K562 (cell line): ENCODE data around the gene DTL. TPM values are rescaled to one million over a fixed set of nuclear protein-coding genes. Genes with fewer than 3 reads are reported as not detected.

Source experiments
- ATAC-seq: fragments of 200-7000 bp; cut with Tn5 transposase; 3 replicates; pipeline ENCODE4 v1.9.1; 2020; ENCODE audit warnings: moderate library complexity
- BruUV-seq: library from RNA; stranded (reverse); fragments of 400-500 nt; replicated peaks from 2 replicates; lab custom pipeline; 2021; lab: Mats Ljungman, UMichigan
- CTCF ChIA-PET: fragments of 300-600 bp; formaldehyde crosslinking; extraction: SDS; loops from one replicate; lab custom pipeline; 2021; ENCODE audit warnings: low intra/inter-chr PET ratio; lab: Yijun Ruan, JAX
- POLR2A ChIA-PET: fragments of 300-600, 350-650 bp; sonication (Branson Sonifier 250); formaldehyde crosslinking; extraction: SDS; loops from one replicate; lab custom pipeline; 2021; ENCODE audit warnings: antibody characterized with exemption, inconsistent platforms; lab: Yijun Ruan, JAX
- DNase-seq, 4 experiments: peaks; one replicate each; pipeline versions ENCODE4 v3.0.0 to v3.0.0-alpha.2; 2011 to 2018; ENCODE audit warnings: low spot score in 3 of 4, mixed read lengths in 3 of 4; ENCODE audit errors: extremely low read depth in 1 of 4
- FAIRE-seq: peaks from 2 replicates; lab custom pipeline; 2011; peaks lifted over from hg19 to GRCh38; lab: Jason Lieb, UNC
- H2AFZ ChIP-seq: 2 replicates; pipeline ENCODE4 v1.6.0; 2011; ENCODE audit warnings: low read depth, low read length, control low read depth, inconsistent platforms
- H3K27ac ChIP-seq: fragments of 200-600 bp; 3 replicates; pipeline ENCODE4 v1.8.0; 2011; ENCODE audit warnings: low read depth, mild to moderate bottlenecking, control low read depth, inconsistent platforms, low read length, moderate library complexity, mixed read lengths; ENCODE audit errors: extremely low read depth
- H3K27me3 ChIP-seq, 2 experiments: fragments of 300-600 bp in 1 of 2; 2 replicates in 1 of 2; 3 replicates in 1 of 2; pipeline versions ENCODE4 v1.6.0 to v1.8.0; 2011; ENCODE audit warnings: inconsistent platforms in 2 of 2, low read length in 2 of 2, mild to moderate bottlenecking in 1 of 2, mixed read lengths in 1 of 2, moderate library complexity in 1 of 2; ENCODE audit not compliant: control insufficient read depth in 2 of 2, insufficient read depth in 2 of 2
- H3K36me3 ChIP-seq: fragments of 300-600 bp; 3 replicates; pipeline ENCODE4 v1.8.0; 2011; ENCODE audit warnings: mild to moderate bottlenecking, low read length, inconsistent platforms; ENCODE audit not compliant: control insufficient read depth, insufficient read depth
- H3K4me1 ChIP-seq, 2 experiments: fragments of 200-600 bp in 1 of 2; replicated peaks in 1 of 2; 2 replicates in 1 of 2; 3 replicates in 1 of 2; pipeline versions ENCODE4 v1.5.1 to v1.8.0; 2011; ENCODE audit warnings: inconsistent platforms in 2 of 2, low read length in 2 of 2, mild to moderate bottlenecking in 1 of 2, mixed read lengths in 1 of 2, moderate library complexity in 1 of 2; ENCODE audit not compliant: control insufficient read depth in 2 of 2, insufficient read depth in 2 of 2
- H3K4me2 ChIP-seq: 2 replicates; pipeline ENCODE4 v1.6.1; 2011; ENCODE audit warnings: low read length, control low read depth, inconsistent platforms, mixed read lengths; ENCODE audit not compliant: insufficient read depth
- H3K4me3 ChIP-seq: fragments of 200-600 bp; sonication (generic), shearing (Covaris generic); 2 replicates; pipeline ENCODE4 v1.5.1; 2016; ENCODE audit warnings: control low read depth, inconsistent platforms
- H3K79me2 ChIP-seq: fragments of 200-600 bp; 3 replicates; pipeline ENCODE4 v1.8.0; 2011; ENCODE audit warnings: low read length, inconsistent platforms; ENCODE audit not compliant: control insufficient read depth, insufficient read depth
- H3K9ac ChIP-seq, 2 experiments: 2 replicates each; pipeline versions ENCODE4 v1.6.0 to v1.6.1; 2011; ENCODE audit warnings: low read depth in 2 of 2, low read length in 2 of 2, control low read depth in 1 of 2, inconsistent platforms in 1 of 2, mild to moderate bottlenecking in 1 of 2, mixed read lengths in 1 of 2; ENCODE audit not compliant: insufficient read depth in 1 of 2
- H3K9me1 ChIP-seq: one replicate; pipeline ENCODE4 v1.6.0; 2011; ENCODE audit warnings: inconsistent platforms, mild to moderate bottlenecking, low read length, moderate library complexity; ENCODE audit not compliant: control insufficient read depth, insufficient read depth
- H3K9me3 ChIP-seq: replicated peaks from 2 replicates; pipeline ENCODE4 v1.5.1; 2011; ENCODE audit warnings: low read depth, low read length, inconsistent platforms; ENCODE audit not compliant: control insufficient read depth, insufficient read depth
- H4K20me1 ChIP-seq: replicated peaks from 2 replicates; pipeline ENCODE4 v1.6.1; 2011; ENCODE audit warnings: low read length, inconsistent platforms, mixed read lengths; ENCODE audit not compliant: control insufficient read depth, insufficient read depth
- CHD7 ChIP-seq: fragments of 200-600 bp; sonication (generic); IDR thresholded peaks from one replicate; pipeline ENCODE4 v1.6.1; 2012; ENCODE audit warnings: mild to moderate bottlenecking, low read depth, low read length, inconsistent platforms
- JUN ChIP-seq, 2 experiments: sonication (generic) in 1 of 2; formaldehyde crosslinking in 1 of 2; IDR thresholded peaks; 2 replicates each; pipeline versions ENCODE4 v1.6.1 to v1.8.0; 2012 to 2022; ENCODE audit warnings: borderline replicate concordance in 2 of 2, mild to moderate bottlenecking in 2 of 2, improper control_type of control experiment in 1 of 2, low read depth in 1 of 2, low read length in 1 of 2, missing genetic modification reagents in 1 of 2
- PATZ1 ChIP-seq: fragments of 250-450 bp; sonication (Bioruptor Pico); IDR thresholded peaks from 2 replicates; pipeline ENCODE4 v1.5.0; 2020; ENCODE audit warnings: mild to moderate bottlenecking, borderline replicate concordance
- SMAD2 ChIP-seq: fragments of 150-350 bp; IDR thresholded peaks from 2 replicates; pipeline ENCODE4 v1.6.1; 2014; ENCODE audit warnings: low read depth, mild to moderate bottlenecking, low read length
- XRCC4 ChIP-seq: IDR thresholded peaks from one replicate; pipeline ENCODE4 v1.6.1; 2011; ENCODE audit not compliant: insufficient read depth, insufficient read length; ENCODE audit errors: extremely low read depth
- WGBS: fragments of 100-300 bp; shearing (Covaris generic); methylation state at CpG from one replicate; pipeline ENCODE4 v1.1.6; 2016; ENCODE audit warnings: low coverage, mixed read lengths; ENCODE audit not compliant: insufficient coverage; ENCODE audit errors: missing lambda C conversion rate; 5-methylcytosine and 5-hydroxymethylcytosine counted together
- in situ Hi-C: fragments of 300-500 bp; cut with MboI; formaldehyde crosslinking; loops from 4 replicates; pipeline ENCODE4 v1.15.0; 2018; ENCODE audit warnings: inconsistent platforms, mixed read lengths
- intact Hi-C: fragments of 100-400 bp; cut with micrococcal nuclease; formaldehyde crosslinking; loops from 2 replicates; pipeline ENCODE4 v1.14.2; 2022
- polyA plus RNA-seq, 8 experiments: library from polyadenylated mRNA; depleted of rRNA in 4 of 8; stranded (reverse) in 5 of 8; unstranded in 3 of 8; fragments of >200 nt; fragmentation: Nextera tagmentation in 2 of 8; fragmentation: Illumina TruSeq in 1 of 8; extraction: Ambion mirVana in 2 of 8; extraction: Trizol in 1 of 8; gene quantifications; 2 replicates each; pipeline versions ENCODE4 v1.2.1 to v1.2.3, GENCODE V29; 2011 to 2014; ENCODE audit warnings: inconsistent platforms in 1 of 8, missing spikeins in 1 of 8
- total RNA-seq, 7 experiments: library from RNA; depleted of rRNA in 6 of 7; stranded (reverse); fragments of >200 nt in 6 of 7; fragmentation: Illumina TruSeq in 2 of 7; extraction: Trizol in 2 of 7; gene quantifications; 2 replicates each; pipeline versions ENCODE4 v1.2.1 to v1.2.3, GENCODE V29; 2011 to 2021; ENCODE audit warnings: low replicate concordance in 1 of 7

The DTL gene
- total and polyA plus RNA-seq, 9 of the 15 experiments (the other 6 are each of a cell fraction or from before 2014, with no cell fraction given): 38.3 to 81.0 (median 63.2) TPM

- no peak overlapping the region for H2AFZ ChIP-seq
- BruUV-seq: no TSS peak
- in situ Hi-C loops: no loop called here
- H3K4me1 ChIP-seq: no peaks in the 10 kb centered on the region
- no peak for DNase-seq
- H3K27me3 ChIP-seq: no peaks in the 10 kb centered on the region
- no peaks in the 10 kb centered on the region for H3K9me3 ChIP-seq
- TF ChIP-seq PATZ1 (no peak), SMAD2 (no peak), XRCC4 (no peak), CHD7 (no peak), JUN (IDR thresholded peaks at IDR 0.05; ENCODE audit: borderline replicate concordance, low read depth, low read length) (no peak), JUN (CRISPR knock-in tag; IDR thresholded peaks at IDR 0.05; ENCODE audit: borderline replicate concordance) (no peak)
- TF ChIP-seq, all 486 proteins: peak for 0
- FAIRE-seq (no peak), ATAC-seq (no peak)
- Histone ChIP-seq H3K27ac (no peak overlapping the region), H3K9ac (no peak overlapping the region), H4K20me1 (no peaks in the 10 kb centered on the region), H3K4me2 (no peak overlapping the region), H3K79me2 (no peaks in the 10 kb centered on the region), H3K36me3 (peaks cover 71% of the 10 kb centered on the region), H3K9me1 (no peaks in the 10 kb centered on the region), H3K4me3 (no peak overlapping the region)
- POLR2A ChIA-PET: no interaction called here
- intact Hi-C loops: no loop called here
- 93% methylated on average over 9 of the region's 9 CpGs for WGBS
- CTCF ChIA-PET: no interaction called here
These were observed 27.7 kb upstream of the DTL start for GRCh38 chr1:212007886-212008285.
